Transverse colon (tissue), 4 donors: Measurements from ENCODE around the gene CARD19.

Experiments
- CTCF ChIP-seq, 5 experiments: fragments of 200-600 bp in 3 of 5; fragments of 450-650 bp in 2 of 5; sonication (generic) in 3 of 5; IDR thresholded peaks; 1 replicate in 2 of 5; 2 replicates in 3 of 5; pipeline ENCODE4 v1.5.1; 2016 to 2017; ENCODE audit warnings: antibody characterized with exemption in 5 of 5, inconsistent platforms in 3 of 5, mild to moderate bottlenecking in 2 of 5, moderate library complexity in 1 of 5
- POLR2AphosphoS5 ChIP-seq, 3 donors: sonication (generic); formaldehyde crosslinking; IDR thresholded peaks; one replicate each; pipeline ENCODE4 v1.6.1; 2016; ENCODE audit warnings: antibody characterized with exemption in 3 of 3

DNA sequence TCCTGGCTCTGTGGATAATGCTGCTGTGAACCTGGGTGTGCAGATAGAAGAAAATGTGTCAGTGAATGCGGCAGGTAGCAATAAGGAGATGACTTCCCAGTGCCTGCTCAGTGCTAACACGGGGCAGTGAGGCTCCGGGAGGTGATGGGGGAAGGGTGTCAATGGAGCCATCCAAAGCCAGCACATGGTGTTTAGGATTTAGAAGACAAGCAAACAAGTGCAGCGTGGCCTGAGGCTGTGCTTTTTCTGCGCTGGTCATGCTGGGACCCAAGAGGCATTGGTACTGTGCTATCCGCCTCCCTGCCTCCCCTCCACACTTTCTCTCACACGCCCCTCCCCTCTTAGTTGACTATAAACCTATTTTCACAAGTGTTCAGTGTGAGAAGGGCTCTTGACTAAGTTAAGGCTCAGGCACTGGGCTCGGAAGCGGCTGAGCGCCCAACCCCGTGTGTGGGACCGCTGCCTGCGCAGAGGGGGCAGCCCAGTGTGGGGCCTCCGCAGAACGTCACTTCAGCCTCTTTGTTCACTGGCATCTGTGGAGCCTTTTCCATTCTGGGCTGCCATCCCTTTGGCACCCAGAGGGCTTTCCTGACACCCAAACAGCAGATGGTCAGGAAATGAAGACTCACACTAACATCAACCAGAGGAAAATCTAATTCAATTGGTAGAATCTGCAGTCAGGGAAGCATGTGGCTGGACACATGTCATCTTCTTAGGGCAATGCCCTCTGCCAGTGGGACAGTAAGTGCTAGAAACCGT, 59.9 kb downstream of the CARD19 start:
- TF ChIP-seq POLR2AphosphoS5 (IDR thresholded peaks at IDR 0.05) (no peak), CTCF (IDR thresholded peaks at IDR 0.05) (no peak)
